SK-N-SH (cell line): ENCODE measurements around the gene DOK1.

Experiments
- CTCF ChIP-seq: fragments of 200-600 bp; sonication (generic); IDR thresholded peaks from 2 replicates; pipeline ENCODE4 v1.6.1; 2017; ENCODE audit warnings: antibody characterized with exemption, mild to moderate bottlenecking, moderate library complexity
- GABPA ChIP-seq: IDR thresholded peaks from 2 replicates; pipeline ENCODE4 v1.4.0; 2012; ENCODE audit warnings: low read depth, mild to moderate bottlenecking
- MEF2A ChIP-seq: IDR thresholded peaks from 2 replicates; pipeline ENCODE4 v1.4.0; 2012; ENCODE audit warnings: low read depth, borderline replicate concordance
- RAD21 ChIP-seq: IDR thresholded peaks from 2 replicates; pipeline ENCODE4 v1.6.1; 2012; ENCODE audit warnings: mild to moderate bottlenecking, low read length
- TAF1 ChIP-seq: IDR thresholded peaks from 2 replicates; pipeline ENCODE4 v1.6.1; 2012; ENCODE audit warnings: low read depth, mild to moderate bottlenecking, low read length, moderate library complexity, borderline replicate concordance
- TCF12 ChIP-seq: IDR thresholded peaks from 2 replicates; pipeline ENCODE4 v1.4.0; 2012

DNA sequence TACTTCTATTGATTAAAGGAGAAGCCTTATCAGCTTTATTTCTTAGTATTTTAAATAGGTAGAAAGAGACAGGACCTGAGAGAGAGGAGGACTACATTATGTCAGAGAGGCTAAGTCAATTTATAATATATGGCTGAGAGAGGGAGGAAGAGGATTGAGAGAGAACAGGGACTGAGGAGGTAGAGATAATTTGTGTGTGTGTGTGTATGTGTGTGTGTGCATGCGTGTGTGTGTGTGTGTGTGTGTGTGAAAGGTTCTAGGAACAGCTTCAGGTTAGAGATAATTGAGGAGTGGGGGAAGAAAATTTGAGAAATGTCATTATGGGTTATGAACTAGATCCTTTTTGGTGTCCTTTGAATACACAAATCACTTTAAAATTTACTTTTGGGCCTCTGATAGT is 15.2 kb downstream of the DOK1 start:
- TF ChIP-seq CTCF, result no peak
- no peak for TF ChIP-seq RAD21
- TF ChIP-seq TAF1, result no peak
- no peak for TF ChIP-seq GABPA
- no peak for TF ChIP-seq MEF2A
- TF ChIP-seq TCF12, result no peak
